Measurements from ENCODE around the gene SLAMF7. TPM values are rescaled to one million over a fixed set of nuclear protein-coding genes. Genes with fewer than 3 reads are reported as not detected.
"Not testable (repeated sequence)": the region's sequence is repeated elsewhere in the genome, so short reads cannot be mapped to it uniquely, and the experiment has no call there.

SLAMF7 gene
- total and polyA plus RNA-seq, 2 donors (not counting 3 experiments of a cell fraction or from before 2014, with no cell fraction given) = not detected

DNA sequence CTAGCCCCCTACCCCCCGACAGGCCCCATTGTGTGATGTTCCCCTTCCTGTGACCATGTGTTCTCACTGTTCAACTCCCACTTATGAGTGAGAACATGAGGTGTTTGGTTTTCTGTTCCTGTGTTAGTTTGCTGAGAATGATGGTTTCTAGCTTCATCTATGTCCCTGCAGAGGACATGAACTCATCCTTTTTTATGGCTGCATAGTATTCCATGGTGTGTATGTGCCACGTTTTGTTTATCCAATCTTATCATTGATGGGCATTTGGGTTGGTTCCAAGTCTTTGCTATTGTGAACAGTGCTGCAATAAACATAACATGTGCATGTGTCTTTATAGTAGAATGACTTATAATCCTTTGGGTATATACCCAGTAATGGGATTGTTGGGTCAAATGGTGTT is 7.5 kb upstream of the SLAMF7 start:
- H3K36me3 ChIP-seq (ENCODE audit: control insufficient read depth in 2 of 2, extremely low read depth in 1 of 2, insufficient read depth in 2 of 2, low read length in 2 of 2); H3K4me3 ChIP-seq (replicated peaks in 1 of 3; ENCODE audit: insufficient read depth in 1 of 3, low read depth in 1 of 3, low read length in 3 of 3); BruUV-seq (replicated peaks); CTCF ChIA-PET; DNase-seq (ENCODE audit: low read depth, low spot score); H3K27me3 ChIP-seq (ENCODE audit: control insufficient read depth in 2 of 2, insufficient read depth in 2 of 2, low read length in 2 of 2); H3K9me1 ChIP-seq (replicated peaks; ENCODE audit: control insufficient read depth, extremely low read depth, insufficient read depth, low read length); intact Hi-C loops (cut with micrococcal nuclease); H3K9ac ChIP-seq (replicated peaks; ENCODE audit: extremely low read depth, insufficient read depth, low read length); H3K27ac ChIP-seq (ENCODE audit: insufficient read depth, low read depth, low read length); H3K79me2 ChIP-seq (ENCODE audit: control insufficient read depth, insufficient read depth, low read length); H4K20me1 ChIP-seq (replicated peaks; ENCODE audit: control insufficient read depth, extremely low read depth, insufficient read depth, low read length); H2AFZ ChIP-seq (ENCODE audit: low read depth, low read length); H3K4me2 ChIP-seq (ENCODE audit: insufficient read depth, low read length); H3K4me1 ChIP-seq (ENCODE audit: control insufficient read depth, extremely low read depth, insufficient read depth, low read length); FAIRE-seq; POLR2A ChIA-PET; H3K9me3 ChIP-seq (replicated peaks; ENCODE audit: control insufficient read depth, insufficient read depth, low read length); dilution Hi-C loops (cut with MboI; ENCODE audit: extremely low pct_ligation_motif_present, low sequenced_read_pairs): not testable (repeated sequence)

GRCh38 chr1:160731990-160732389 is 7.1 kb upstream of the SLAMF7 start:
- Histone ChIP-seq H3K4me1 (ENCODE audit: control insufficient read depth, extremely low read depth, insufficient read depth, low read length) (no peaks in the 10 kb centered on the region), H3K4me2 (ENCODE audit: insufficient read depth, low read length) (no peak overlapping the region), H3K9me1 (replicated peaks; ENCODE audit: control insufficient read depth, extremely low read depth, insufficient read depth, low read length) (no peaks in the 10 kb centered on the region), H3K9ac (replicated peaks; ENCODE audit: extremely low read depth, insufficient read depth, low read length) (no peak overlapping the region), H3K4me3 (replicated peaks in 1 of 3; ENCODE audit: insufficient read depth in 1 of 3, low read depth in 1 of 3, low read length in 3 of 3) (no peak overlapping the region), H3K36me3 (ENCODE audit: control insufficient read depth in 2 of 2, extremely low read depth in 1 of 2, insufficient read depth in 2 of 2, low read length in 2 of 2) (no peaks in the 10 kb centered on the region), H3K79me2 (ENCODE audit: control insufficient read depth, insufficient read depth, low read length) (no peaks in the 10 kb centered on the region), H4K20me1 (replicated peaks; ENCODE audit: control insufficient read depth, extremely low read depth, insufficient read depth, low read length) (no peaks in the 10 kb centered on the region), H2AFZ (ENCODE audit: low read depth, low read length) (no peak overlapping the region), H3K27ac (ENCODE audit: insufficient read depth, low read depth, low read length) (no peak overlapping the region), H3K27me3 (ENCODE audit: control insufficient read depth in 2 of 2, insufficient read depth in 2 of 2, low read length in 2 of 2) (peaks cover 0 to 2% of the 10 kb centered on the region in 2 experiments), H3K9me3 (replicated peaks; ENCODE audit: control insufficient read depth, insufficient read depth, low read length) (no peaks in the 10 kb centered on the region)
- POLR2A ChIA-PET = no interaction called here
- dilution Hi-C loops (cut with MboI; ENCODE audit: extremely low pct_ligation_motif_present, low sequenced_read_pairs) (no loop called here), intact Hi-C loops (cut with micrococcal nuclease) (no loop called here)
- FAIRE-seq (no peak), DNase-seq (ENCODE audit: low read depth, low spot score) (no peak)
- BruUV-seq (replicated peaks) = no TSS peak
- CTCF ChIA-PET = no interaction called here
- TF ChIP-seq POLR2A (IDR thresholded peaks at IDR 0.05; ENCODE audit: low read depth, low read length) (no peak), JUN (IDR thresholded peaks at IDR 0.05; ENCODE audit: borderline replicate concordance, insufficient read depth, insufficient read length, low read depth) (no peak), POLR2AphosphoS5 (IDR thresholded peaks at IDR 0.05; ENCODE audit: insufficient read depth, low read depth, low read length) (no peak), GATA2 (IDR thresholded peaks at IDR 0.05; ENCODE audit: insufficient read depth, insufficient read length, low read depth, low read length) (no peak), EZH2 (IDR thresholded peaks at IDR 0.05; ENCODE audit: borderline replicate concordance, low read depth, low read length, severe bottlenecking) (no peak), CTCF (IDR thresholded peaks at IDR 0.05; ENCODE audit: extremely low read depth in 1 of 2, insufficient read depth in 1 of 2, low read depth in 1 of 2, low read length in 2 of 2) (no peak), MAX (IDR thresholded peaks at IDR 0.05; ENCODE audit: insufficient read depth, insufficient read length) (no peak), FOS (IDR thresholded peaks at IDR 0.05; ENCODE audit: borderline replicate concordance, insufficient read depth, low read length) (no peak), MYC (IDR thresholded peaks at IDR 0.05; ENCODE audit: low read depth, low read length) (no peak)

Measured in endothelial cell of umbilical vein (primary cell).